Lower lobe of right lung (tissue), 2 donors: ENCODE results near the gene AAK1. TPM values are rescaled to one million over a fixed set of nuclear protein-coding genes. Genes with fewer than 3 reads are reported as not detected.
"Not testable (repeated sequence)": the region's sequence is repeated elsewhere in the genome, so short reads cannot be mapped to it uniquely, and the experiment has no call there.

Source experiments
- ATAC-seq, 2 donors: fragments of 200-7000 bp; cut with Tn5 transposase; one replicate each; pipeline ENCODE4 v1.9.1; 2020 to 2022; ENCODE audit warnings: mild to moderate bottlenecking in 2 of 2, moderate library complexity in 2 of 2
- DNase-seq: peaks from one replicate; pipeline ENCODE4 v3.0.0-alpha.2; 2020
- H3K27ac ChIP-seq: fragments of 200-600 bp; one replicate; pipeline ENCODE4 v1.8.0; 2022
- H3K27me3 ChIP-seq: fragments of 200-600 bp; one replicate; pipeline ENCODE4 v1.8.0; 2022; ENCODE audit warnings: low read depth
- H3K36me3 ChIP-seq: fragments of 200-600 bp; one replicate; pipeline ENCODE4 v1.8.0; 2022; ENCODE audit warnings: mild to moderate bottlenecking
- H3K4me1 ChIP-seq: fragments of 200-600 bp; one replicate; pipeline ENCODE4 v1.8.0; 2022
- H3K4me3 ChIP-seq: fragments of 200-600 bp; one replicate; pipeline ENCODE4 v1.8.0; 2022; ENCODE audit warnings: mild to moderate bottlenecking
- H3K9me3 ChIP-seq: fragments of 200-600 bp; one replicate; pipeline ENCODE4 v1.8.0; 2022
- intact Hi-C: fragments of 100-400 bp; cut with DNase I; formaldehyde crosslinking; loops from one replicate; pipeline ENCODE4 v1.11.0; 2022
- total RNA-seq: library from RNA; stranded (reverse); fragmentation: NEBNext Ultra II Directional; extraction: Animal tissue kit (Norgen Biotek cat#: 25700); gene quantifications from one replicate; pipeline ENCODE4 v1.2.1, GENCODE V29; 2021
- TF ChIP-seq, protein P1 (sequence below): fragments of 200-600 bp; IDR thresholded peaks from one replicate; pipeline ENCODE4 v1.8.0; 2022; ENCODE audit warnings: antibody characterized with exemption, mild to moderate bottlenecking
- donor health status: DM: no; HTN: yes; CAD: no; lungs with severe emphysema.

AAK1 gene
- total RNA-seq, 1 donor from 2014 or later, result 73.3 TPM

DNA sequence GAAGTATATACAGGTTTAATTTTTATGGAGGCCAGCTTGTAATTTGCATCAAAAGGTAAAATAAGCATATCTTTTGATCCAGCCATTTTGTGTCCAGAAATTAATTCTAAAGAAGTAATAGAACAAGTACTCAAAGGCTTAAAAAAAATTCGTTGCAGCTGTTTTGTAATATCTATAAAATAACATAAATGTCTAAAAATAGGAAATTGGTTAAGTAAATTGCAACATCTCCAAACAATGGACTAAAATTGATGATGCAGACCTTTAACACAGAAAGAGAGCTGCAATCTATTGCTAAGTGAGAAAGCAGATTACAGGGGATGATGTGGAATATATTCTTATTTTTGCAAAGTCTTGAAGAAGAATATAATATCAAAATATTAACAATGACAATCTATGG, 19.4 kb downstream of the AAK1 start:
- Histone ChIP-seq H3K4me3 (no peak overlapping the region), H3K36me3 (no peaks in the 10 kb centered on the region), H3K27ac (no peak overlapping the region), H3K27me3 (no peaks in the 10 kb centered on the region), H3K4me1 (peaks cover 61% of the 10 kb centered on the region), H3K9me3 (no peaks in the 10 kb centered on the region)
- intact Hi-C loops, result no loop called here
- DNase-seq (no peak), ATAC-seq (no peak)
- TF ChIP-seq, protein P1, sequence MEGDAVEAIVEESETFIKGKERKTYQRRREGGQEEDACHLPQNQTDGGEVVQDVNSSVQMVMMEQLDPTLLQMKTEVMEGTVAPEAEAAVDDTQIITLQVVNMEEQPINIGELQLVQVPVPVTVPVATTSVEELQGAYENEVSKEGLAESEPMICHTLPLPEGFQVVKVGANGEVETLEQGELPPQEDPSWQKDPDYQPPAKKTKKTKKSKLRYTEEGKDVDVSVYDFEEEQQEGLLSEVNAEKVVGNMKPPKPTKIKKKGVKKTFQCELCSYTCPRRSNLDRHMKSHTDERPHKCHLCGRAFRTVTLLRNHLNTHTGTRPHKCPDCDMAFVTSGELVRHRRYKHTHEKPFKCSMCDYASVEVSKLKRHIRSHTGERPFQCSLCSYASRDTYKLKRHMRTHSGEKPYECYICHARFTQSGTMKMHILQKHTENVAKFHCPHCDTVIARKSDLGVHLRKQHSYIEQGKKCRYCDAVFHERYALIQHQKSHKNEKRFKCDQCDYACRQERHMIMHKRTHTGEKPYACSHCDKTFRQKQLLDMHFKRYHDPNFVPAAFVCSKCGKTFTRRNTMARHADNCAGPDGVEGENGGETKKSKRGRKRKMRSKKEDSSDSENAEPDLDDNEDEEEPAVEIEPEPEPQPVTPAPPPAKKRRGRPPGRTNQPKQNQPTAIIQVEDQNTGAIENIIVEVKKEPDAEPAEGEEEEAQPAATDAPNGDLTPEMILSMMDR, result no peak

DNA sequence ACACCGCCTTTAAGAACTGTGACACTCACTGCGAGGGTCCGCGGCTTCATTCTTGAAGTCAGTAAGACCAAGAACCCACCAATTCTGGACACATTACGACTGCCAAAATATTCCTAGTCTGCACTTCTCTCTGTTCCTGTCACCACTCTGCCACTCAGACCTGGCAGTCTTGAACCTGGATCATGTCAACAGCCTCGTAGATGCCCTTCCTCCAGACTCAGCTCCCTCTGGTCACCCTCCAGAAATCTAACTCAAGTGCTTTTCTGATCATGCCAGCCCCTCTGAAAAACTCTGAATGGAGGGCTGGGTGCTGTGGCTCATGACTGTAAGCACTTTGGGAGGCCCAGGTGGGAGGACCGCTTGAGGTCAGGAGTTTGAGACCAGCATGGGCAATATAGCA, 20.3 kb downstream of the AAK1 start:
- H3K27me3 ChIP-seq, result no peaks in the 10 kb centered on the region

DNA sequence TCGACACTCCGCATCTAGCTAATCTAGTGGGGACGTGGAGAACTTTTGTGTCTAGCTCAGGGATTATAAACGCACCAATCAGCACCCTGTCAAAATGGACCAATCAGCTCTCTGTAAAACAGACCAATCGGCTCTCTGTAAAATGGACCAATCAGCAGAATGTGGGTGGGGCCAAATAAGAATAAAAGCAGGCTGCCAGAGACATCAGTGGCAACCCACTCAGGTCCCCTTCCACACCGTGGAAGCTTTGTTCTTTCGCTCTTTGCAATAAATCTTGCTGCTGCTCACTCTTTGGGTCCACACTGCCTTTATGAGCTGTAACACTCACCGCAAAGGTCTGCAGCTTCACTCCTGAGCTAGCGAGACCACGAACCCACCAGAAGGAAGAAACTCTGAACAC, 20.7 kb downstream of the AAK1 start:
- H3K27me3 ChIP-seq, H3K4me3 ChIP-seq, H3K36me3 ChIP-seq, H3K27ac ChIP-seq, DNase-seq, H3K9me3 ChIP-seq, intact Hi-C loops, ATAC-seq: not testable (repeated sequence)
- peaks cover 60% of the 10 kb centered on the region for H3K4me1 ChIP-seq

More for the DNA sequence above, 20.3 kb downstream of the AAK1 start:
- H3K27ac ChIP-seq, result no peak overlapping the region
- intact Hi-C loops, result no loop called here
- H3K36me3 ChIP-seq, result no peaks in the 10 kb centered on the region
- peaks cover 61% of the 10 kb centered on the region for H3K4me1 ChIP-seq
- no peak for ATAC-seq
- no peak for DNase-seq
- H3K4me3 ChIP-seq, result no peak overlapping the region
- TF ChIP-seq, protein P1, result no peak
- no peaks in the 10 kb centered on the region for H3K9me3 ChIP-seq

DNA sequence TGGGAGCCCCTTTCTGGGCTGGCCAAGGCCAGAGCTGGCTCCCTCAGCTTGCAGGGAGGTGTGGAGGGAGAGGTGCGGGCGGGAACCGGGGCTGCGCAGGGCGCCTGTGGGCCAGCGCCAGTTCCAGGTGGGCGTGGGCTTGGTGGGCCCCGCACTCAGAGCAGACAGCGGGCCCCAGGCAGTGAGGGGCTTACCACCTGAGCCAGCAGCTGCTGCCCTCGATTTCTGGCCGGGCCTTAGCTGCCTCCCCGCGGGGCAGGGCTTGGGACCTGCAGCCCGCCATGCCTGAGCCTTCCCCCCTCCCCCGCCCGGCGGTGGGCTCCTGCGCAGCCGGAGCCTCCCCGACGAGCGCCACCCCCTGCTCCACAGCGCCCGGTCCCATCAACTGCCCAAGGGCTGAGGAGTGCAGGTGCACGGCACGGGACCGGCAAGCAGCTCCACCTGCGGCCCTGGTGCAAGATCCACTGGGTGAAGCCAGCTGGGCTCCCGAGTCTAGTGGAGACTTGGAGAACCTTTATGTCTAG, 21.5 kb downstream of the AAK1 start:
- ATAC-seq, H3K27me3 ChIP-seq, intact Hi-C loops, H3K27ac ChIP-seq, H3K9me3 ChIP-seq, H3K36me3 ChIP-seq, H3K4me3 ChIP-seq, DNase-seq: not testable (repeated sequence)
- H3K4me1 ChIP-seq, result peaks cover 60% of the 10 kb centered on the region

DNA sequence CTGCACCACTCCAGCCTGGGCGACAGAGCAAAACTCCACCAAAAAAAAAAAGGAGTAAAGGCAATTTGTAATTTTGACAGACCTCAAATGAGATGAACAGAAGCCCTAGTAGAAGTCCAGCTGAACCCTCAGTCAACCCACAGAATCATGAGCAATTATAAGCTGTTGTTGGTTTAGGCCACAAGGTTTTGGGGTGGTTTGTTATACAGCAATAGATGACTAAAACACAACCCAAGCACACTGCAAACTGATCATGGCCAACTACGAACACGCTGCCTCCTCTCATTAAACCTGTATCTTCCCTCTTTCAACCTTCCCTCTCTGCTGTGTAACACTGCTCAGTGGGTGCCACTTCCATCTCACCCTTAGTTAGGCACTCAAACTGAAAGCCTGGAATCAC, 22.1 kb downstream of the AAK1 start:
- H3K4me3 ChIP-seq, result no peak overlapping the region
- DNase-seq, result no peak
- H3K36me3 ChIP-seq, result no peaks in the 10 kb centered on the region
- no peaks in the 10 kb centered on the region for H3K9me3 ChIP-seq
- intact Hi-C loops, result no loop called here
- H3K4me1 ChIP-seq, result peaks cover 65% of the 10 kb centered on the region
- ATAC-seq, result no peak
- H3K27ac ChIP-seq, result no peak overlapping the region
- H3K27me3 ChIP-seq, result no peaks in the 10 kb centered on the region
- TF ChIP-seq, protein P1, result no peak

DNA sequence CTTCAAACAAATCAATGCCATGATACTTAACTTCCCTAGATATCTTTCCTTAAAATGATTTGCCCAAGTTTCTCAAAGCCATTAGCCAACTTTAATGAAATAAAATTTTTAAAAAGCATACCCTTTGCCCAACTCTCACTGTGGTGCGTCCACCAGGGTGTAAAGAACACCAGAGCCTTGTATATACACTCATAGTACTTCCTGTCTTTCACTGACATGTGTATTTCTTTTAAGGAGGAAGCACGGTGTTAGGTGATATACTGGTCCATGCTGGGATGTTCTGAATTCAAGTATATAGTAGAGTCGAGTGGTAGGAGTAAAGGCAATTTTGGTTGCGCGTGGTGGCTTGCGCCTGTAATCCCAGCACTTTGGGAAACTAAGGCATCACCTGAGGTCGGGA, 22.7 kb downstream of the AAK1 start:
- Histone ChIP-seq H3K9me3 (no peaks in the 10 kb centered on the region), H3K27me3 (no peaks in the 10 kb centered on the region), H3K4me3 (no peak overlapping the region), H3K36me3 (no peaks in the 10 kb centered on the region), H3K27ac (no peak overlapping the region), H3K4me1 (peaks cover 67% of the 10 kb centered on the region)
- ATAC-seq (no peak), DNase-seq (no peak)
- TF ChIP-seq, protein P1, result no peak
- intact Hi-C loops, result no loop called here

DNA sequence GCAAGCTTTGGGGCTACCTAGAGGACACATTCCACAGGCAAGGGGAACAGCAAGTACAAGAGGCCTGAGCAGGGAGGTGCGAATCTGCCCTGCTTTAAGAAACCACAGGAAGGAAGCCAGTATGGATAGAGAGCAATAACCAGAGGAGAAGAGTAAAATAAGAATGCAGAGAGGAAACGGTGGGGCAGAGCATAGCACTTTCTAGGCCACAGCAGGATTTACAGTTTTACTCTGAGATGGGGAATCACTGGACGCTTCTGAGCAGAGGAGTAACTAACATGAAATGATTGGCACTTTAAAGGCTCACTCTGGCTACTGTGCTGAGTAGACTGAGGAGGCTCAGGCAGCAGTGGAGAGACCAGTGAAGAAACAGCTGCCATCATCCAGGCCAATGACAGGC, 23.8 kb downstream of the AAK1 start:
- no peaks in the 10 kb centered on the region for H3K9me3 ChIP-seq
- H3K36me3 ChIP-seq, result no peaks in the 10 kb centered on the region
- DNase-seq (no peak), ATAC-seq (peak; percentile 27 to 33)
- no peaks in the 10 kb centered on the region for H3K27me3 ChIP-seq
- no peak overlapping the region for H3K4me3 ChIP-seq
- TF ChIP-seq, protein P1, result no peak
- H3K4me1 ChIP-seq, result peaks cover 59% of the 10 kb centered on the region
- H3K27ac ChIP-seq, result no peak overlapping the region
- intact Hi-C loops, result no loop called here
